Measurements from ENCODE around the gene KCNN2. TPM values are rescaled to one million over a fixed set of nuclear protein-coding genes. Genes with fewer than 3 reads are reported as not detected.

KCNN2 gene
- total and polyA plus RNA-seq, 2 donors from 2014 or later = 1.5 to 1.7 TPM

- H3K9ac ChIP-seq (ENCODE audit: low read length in 3 of 3) = no peak overlapping the region
- no peak overlapping the region for H3K27ac ChIP-seq (ENCODE audit: low read depth in 2 of 2, low read length in 2 of 2)
- H3K9me3 ChIP-seq (ENCODE audit: control insufficient read depth in 2 of 3, insufficient read depth in 1 of 3, low read length in 3 of 3) = no peaks in the 10 kb centered on the region
- FAIRE-seq = no peak
- intact Hi-C loops (cut with DNase I) = no loop called here
- no peak for TF ChIP-seq CTCF (IDR thresholded peaks at IDR 0.05; ENCODE audit: borderline replicate concordance, extremely low read depth, insufficient read depth)
- no peak for DNase-seq
- no peaks in the 10 kb centered on the region for H3K4me1 ChIP-seq (ENCODE audit: control insufficient read depth in 2 of 3, insufficient read depth in 2 of 3, low read depth in 1 of 3, low read length in 3 of 3)
- no peak overlapping the region for H3K4me3 ChIP-seq (ENCODE audit: low read length in 3 of 3)
- no peaks in the 10 kb centered on the region for H3K36me3 ChIP-seq (ENCODE audit: control insufficient read depth in 2 of 3, insufficient read depth in 3 of 3, low read length in 3 of 3)
- H3K27me3 ChIP-seq (ENCODE audit: control insufficient read depth, insufficient read depth, low read length) = no peaks in the 10 kb centered on the region
These were observed 15.4 kb downstream of the KCNN2 start for GRCh38 chr5:114377050-114377844.

- Histone ChIP-seq H3K4me1 (ENCODE audit: control insufficient read depth in 2 of 3, insufficient read depth in 2 of 3, low read depth in 1 of 3, low read length in 3 of 3) (no peaks in the 10 kb centered on the region), H3K27me3 (ENCODE audit: control insufficient read depth, insufficient read depth, low read length) (no peaks in the 10 kb centered on the region), H3K9me3 (ENCODE audit: control insufficient read depth in 2 of 3, insufficient read depth in 1 of 3, low read length in 3 of 3) (no peaks in the 10 kb centered on the region), H3K4me3 (ENCODE audit: low read length in 3 of 3) (no peak overlapping the region), H3K27ac (ENCODE audit: low read depth in 2 of 2, low read length in 2 of 2) (no peak overlapping the region), H3K36me3 (ENCODE audit: control insufficient read depth in 2 of 3, insufficient read depth in 3 of 3, low read length in 3 of 3) (no peaks in the 10 kb centered on the region), H3K9ac (ENCODE audit: low read length in 3 of 3) (no peak overlapping the region)
- FAIRE-seq (no peak), DNase-seq (no peak)
- intact Hi-C loops (cut with DNase I) = no loop called here
- no peak for TF ChIP-seq CTCF (IDR thresholded peaks at IDR 0.05; ENCODE audit: borderline replicate concordance, extremely low read depth, insufficient read depth)
These were observed 16.1 kb downstream of the KCNN2 start for GRCh38 chr5:114377946-114378345.

GRCh38 chr5:114380721-114381120 lies 18.9 kb downstream of the KCNN2 start:
- DNase-seq (no peak), FAIRE-seq (no peak)
- Histone ChIP-seq H3K9ac (ENCODE audit: low read length in 3 of 3) (no peak overlapping the region), H3K27ac (ENCODE audit: low read depth in 2 of 2, low read length in 2 of 2) (no peak overlapping the region), H3K27me3 (ENCODE audit: control insufficient read depth, insufficient read depth, low read length) (no peaks in the 10 kb centered on the region), H3K4me1 (ENCODE audit: control insufficient read depth in 2 of 3, insufficient read depth in 2 of 3, low read depth in 1 of 3, low read length in 3 of 3) (no peaks in the 10 kb centered on the region), H3K36me3 (ENCODE audit: control insufficient read depth in 2 of 3, insufficient read depth in 3 of 3, low read length in 3 of 3) (no peaks in the 10 kb centered on the region), H3K9me3 (ENCODE audit: control insufficient read depth in 2 of 3, insufficient read depth in 1 of 3, low read length in 3 of 3) (no peaks in the 10 kb centered on the region), H3K4me3 (ENCODE audit: low read length in 3 of 3) (no peak overlapping the region)
- intact Hi-C loops (cut with DNase I) = no loop called here
- TF ChIP-seq CTCF (IDR thresholded peaks at IDR 0.05; ENCODE audit: borderline replicate concordance, extremely low read depth, insufficient read depth) = no peak
